Calu3 (cell line): Measurements from ENCODE around the gene NT5DC2. TPM values are rescaled to one million over a fixed set of nuclear protein-coding genes. Genes with fewer than 3 reads are reported as not detected.

Source experiments
- BruUV-seq: library from RNA; stranded (reverse); fragments of 400-500 nt; replicated peaks from 2 replicates; lab custom pipeline; 2021; lab: Mats Ljungman, UMichigan
- CTCF ChIA-PET: fragments of 300-600 bp; sonication (Branson Sonifier 250); formaldehyde crosslinking; loops from one replicate; lab custom pipeline; 2022; ENCODE audit warnings: antibody characterized with exemption; lab: Charles Lee
- DNase-seq: peaks from one replicate; pipeline ENCODE4 v3.0.0; 2022
- H3K27ac Mint-ChIP-seq: one replicate; pipeline ENCODE4 v1.8.0; 2022; ENCODE audit warnings: mixed read lengths; ENCODE audit not compliant: unreplicated experiment
- H3K27me3 Mint-ChIP-seq: one replicate; pipeline ENCODE4 v1.8.0; 2022; ENCODE audit warnings: mixed read lengths; ENCODE audit not compliant: unreplicated experiment
- H3K36me3 Mint-ChIP-seq: one replicate; pipeline ENCODE4 v1.8.0; 2022; ENCODE audit warnings: mild to moderate bottlenecking, moderate library complexity, mixed read lengths; ENCODE audit not compliant: insufficient read depth, unreplicated experiment
- H3K4me1 Mint-ChIP-seq: one replicate; pipeline ENCODE4 v1.8.0; 2022; ENCODE audit warnings: mild to moderate bottlenecking, low read depth, mixed read lengths; ENCODE audit not compliant: unreplicated experiment
- H3K4me3 Mint-ChIP-seq: one replicate; pipeline ENCODE4 v1.8.0; 2022; ENCODE audit warnings: mild to moderate bottlenecking, low read depth, moderate library complexity, mixed read lengths; ENCODE audit not compliant: unreplicated experiment
- H3K9me3 Mint-ChIP-seq: one replicate; pipeline ENCODE4 v1.8.0; 2022; ENCODE audit warnings: low read depth, mixed read lengths; ENCODE audit not compliant: unreplicated experiment
- intact Hi-C: fragments of 100-400 bp; cut with micrococcal nuclease; formaldehyde crosslinking; loops from one replicate; pipeline ENCODE4 v1.10.0; 2022; ENCODE audit not compliant: unreplicated experiment
- total RNA-seq: library from RNA; stranded (reverse); gene quantifications from 2 replicates; pipeline ENCODE4 v1.2.3, GENCODE V29; 2022
- TF ChIP-seq, protein P1 (sequence below): fragments of 200-600 bp; IDR thresholded peaks from one replicate; pipeline ENCODE4 v1.8.0; 2022; ENCODE audit warnings: antibody characterized with exemption; ENCODE audit not compliant: unreplicated experiment

NT5DC2 gene
- total RNA-seq, 1 experiment from 2014 or later, result 146 TPM

DNA sequence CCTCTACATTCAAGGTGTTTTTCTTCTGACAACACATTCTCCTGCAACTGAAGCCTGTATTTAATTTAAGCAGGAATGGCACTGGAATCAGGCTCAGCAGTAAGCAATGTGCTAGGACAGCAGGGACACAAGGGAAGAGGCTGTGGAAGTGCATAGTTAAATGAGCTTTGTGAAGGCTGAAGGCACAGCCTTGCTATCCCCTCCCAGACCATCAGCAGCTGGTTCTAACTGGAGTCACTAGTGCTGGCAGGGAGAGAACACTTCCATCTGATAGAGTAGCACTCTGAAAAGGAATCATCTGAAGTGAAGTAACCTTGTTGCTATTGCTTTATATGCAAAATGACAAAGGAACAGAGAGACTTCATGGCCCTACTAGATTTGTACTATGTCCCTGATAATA lies 17.5 kb upstream of the NT5DC2 start:
- Mint-ChIP-seq H3K4me3 (no peak overlapping the region), H3K9me3 (no peaks in the 10 kb centered on the region), H3K36me3 (peaks cover 12% of the 10 kb centered on the region), H3K4me1 (no peaks in the 10 kb centered on the region), H3K27me3 (no peaks in the 10 kb centered on the region), H3K27ac (no peak overlapping the region)
- no TSS peak for BruUV-seq
- intact Hi-C loops, result no loop called here
- CTCF ChIA-PET, result interaction anchor here (0.6 to 1.7 kb wide), 2 partner anchors 10 to 21 kb away, joined by 6 to 7 read pairs; no protein-coding TSS in a partner anchor
- TF ChIP-seq, protein P1, sequence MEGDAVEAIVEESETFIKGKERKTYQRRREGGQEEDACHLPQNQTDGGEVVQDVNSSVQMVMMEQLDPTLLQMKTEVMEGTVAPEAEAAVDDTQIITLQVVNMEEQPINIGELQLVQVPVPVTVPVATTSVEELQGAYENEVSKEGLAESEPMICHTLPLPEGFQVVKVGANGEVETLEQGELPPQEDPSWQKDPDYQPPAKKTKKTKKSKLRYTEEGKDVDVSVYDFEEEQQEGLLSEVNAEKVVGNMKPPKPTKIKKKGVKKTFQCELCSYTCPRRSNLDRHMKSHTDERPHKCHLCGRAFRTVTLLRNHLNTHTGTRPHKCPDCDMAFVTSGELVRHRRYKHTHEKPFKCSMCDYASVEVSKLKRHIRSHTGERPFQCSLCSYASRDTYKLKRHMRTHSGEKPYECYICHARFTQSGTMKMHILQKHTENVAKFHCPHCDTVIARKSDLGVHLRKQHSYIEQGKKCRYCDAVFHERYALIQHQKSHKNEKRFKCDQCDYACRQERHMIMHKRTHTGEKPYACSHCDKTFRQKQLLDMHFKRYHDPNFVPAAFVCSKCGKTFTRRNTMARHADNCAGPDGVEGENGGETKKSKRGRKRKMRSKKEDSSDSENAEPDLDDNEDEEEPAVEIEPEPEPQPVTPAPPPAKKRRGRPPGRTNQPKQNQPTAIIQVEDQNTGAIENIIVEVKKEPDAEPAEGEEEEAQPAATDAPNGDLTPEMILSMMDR, result no peak
- DNase-seq, result no peak

DNA sequence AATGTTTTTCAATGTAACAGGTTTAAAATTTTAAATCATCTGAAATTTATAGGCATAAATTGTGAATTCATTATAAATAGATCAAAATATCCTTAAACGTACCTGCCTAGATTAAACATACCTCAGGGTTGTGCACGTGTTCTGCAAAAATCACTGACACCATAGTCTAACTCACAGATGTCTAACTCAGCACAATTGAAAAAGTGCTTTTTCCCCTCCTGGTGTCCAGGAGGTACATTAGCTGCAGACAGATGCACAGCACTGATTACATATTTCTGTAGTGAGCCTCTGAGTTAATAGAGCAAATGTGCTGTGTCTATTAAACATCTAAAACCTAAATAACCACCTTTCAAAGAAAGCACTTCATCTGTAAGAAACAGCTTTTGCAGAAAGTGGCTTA lies 13.5 kb upstream of the NT5DC2 start:
- CTCF ChIA-PET, result no interaction called here
- Mint-ChIP-seq H3K36me3 (peaks cover 6% of the 10 kb centered on the region), H3K27ac (no peak overlapping the region)

DNA sequence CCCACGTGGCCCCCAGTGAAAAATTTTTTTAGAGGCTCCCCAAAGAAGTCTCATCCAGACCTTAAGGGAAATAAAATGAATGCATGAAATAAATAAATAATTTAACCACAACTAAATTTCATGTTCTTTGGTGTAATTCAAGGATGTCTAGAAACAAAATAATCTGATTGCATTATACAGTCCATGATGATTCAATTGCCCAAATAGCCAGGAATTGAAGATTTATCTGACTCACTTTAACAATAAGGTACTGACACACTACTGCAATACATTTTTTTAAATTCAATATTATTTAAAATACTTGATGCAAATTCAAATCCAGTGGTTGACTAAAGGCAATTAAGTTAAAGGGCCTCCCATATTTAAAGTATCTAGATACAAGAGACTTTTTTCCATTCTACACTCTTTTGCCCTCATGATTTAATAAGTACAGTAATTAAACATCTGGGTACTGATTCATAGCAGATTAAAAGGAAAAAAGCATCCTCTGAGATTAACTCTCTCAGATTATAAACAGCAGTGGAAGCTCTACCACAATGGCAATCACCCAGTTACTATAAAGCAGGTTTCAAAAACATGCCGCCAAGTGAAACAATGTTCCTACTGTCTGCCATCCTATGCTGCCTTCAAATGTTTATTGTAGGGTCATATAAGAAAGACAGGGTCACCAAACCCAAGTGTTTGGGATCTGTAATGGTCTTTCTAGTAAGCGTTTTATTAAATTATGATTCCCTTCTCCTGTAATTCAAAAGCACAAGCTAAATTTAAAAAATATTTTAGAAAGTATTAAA lies 12.6 kb upstream of the NT5DC2 start:
- Mint-ChIP-seq H3K36me3 (no peaks in the 10 kb centered on the region), H3K9me3 (no peaks in the 10 kb centered on the region), H3K4me3 (no peak overlapping the region), H3K27ac (no peak overlapping the region), H3K27me3 (no peaks in the 10 kb centered on the region), H3K4me1 (no peaks in the 10 kb centered on the region)
- BruUV-seq, result no TSS peak
- intact Hi-C loops, result no loop called here
- CTCF ChIA-PET, result no interaction called here
- no peak for DNase-seq
- TF ChIP-seq, protein P1, result no peak

More for the DNA sequence above, 13.5 kb upstream of the NT5DC2 start:
- intact Hi-C loops, result no loop called here
- no peaks in the 10 kb centered on the region for H3K9me3 Mint-ChIP-seq
- DNase-seq, result no peak
- no peaks in the 10 kb centered on the region for H3K4me1 Mint-ChIP-seq
- no TSS peak for BruUV-seq
- no peaks in the 10 kb centered on the region for H3K27me3 Mint-ChIP-seq
- no peak overlapping the region for H3K4me3 Mint-ChIP-seq
- TF ChIP-seq, protein P1, result no peak

DNA sequence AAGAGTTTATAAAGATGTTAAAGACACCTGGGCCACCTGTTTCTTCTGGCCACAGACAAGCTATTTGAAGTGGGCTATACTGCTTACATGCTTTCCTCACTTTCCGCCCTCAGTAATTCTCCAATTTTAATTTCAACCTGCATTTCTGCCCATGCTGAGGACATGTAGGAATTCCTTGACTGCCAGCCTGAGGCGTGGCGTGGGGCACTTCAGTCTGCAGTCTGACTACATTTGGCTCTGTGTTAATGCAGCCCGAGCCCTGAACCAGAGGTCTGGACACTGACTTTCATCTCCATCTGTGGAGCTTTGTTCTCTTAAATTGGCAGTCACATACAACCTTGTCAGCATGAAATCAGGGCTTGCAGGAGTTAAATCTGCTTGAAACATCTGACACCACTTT lies 11.3 kb upstream of the NT5DC2 start:
- no TSS peak for BruUV-seq
- Mint-ChIP-seq H3K9me3 (no peaks in the 10 kb centered on the region), H3K4me3 (no peak overlapping the region), H3K36me3 (no peaks in the 10 kb centered on the region), H3K4me1 (peaks cover under 1% of the 10 kb centered on the region), H3K27me3 (no peaks in the 10 kb centered on the region), H3K27ac (no peak overlapping the region)
- DNase-seq, result no peak
- intact Hi-C loops, result no loop called here
- TF ChIP-seq, protein P1, result no peak
- CTCF ChIA-PET, result no interaction called here
